NCI-H345 treated with DMSO at 0.1 percent for 48 hours (cell line): Measurements from ENCODE around the gene MICAL2.

Source experiments
- DNase-seq: peaks from one replicate; lab custom pipeline; 2025; ENCODE audit not compliant: unreplicated experiment; lab: John Stamatoyannopoulos, UW

The MICAL2 gene

GRCh38 chr11:12166299-12167060, 56.1 kb downstream of the MICAL2 start:
- no peak for DNase-seq

- no peak for DNase-seq
These were observed 56.9 kb downstream of the MICAL2 start for GRCh38 chr11:12167061-12168000.

GRCh38 chr11:12168114-12168513, 57.7 kb downstream of the MICAL2 start:
- no peak for DNase-seq

GRCh38 chr11:12169822-12170221, 59.4 kb downstream of the MICAL2 start:
- no peak for DNase-seq

- no peak for DNase-seq
These were observed 60.1 kb downstream of the MICAL2 start for GRCh38 chr11:12170501-12170900.

DNA sequence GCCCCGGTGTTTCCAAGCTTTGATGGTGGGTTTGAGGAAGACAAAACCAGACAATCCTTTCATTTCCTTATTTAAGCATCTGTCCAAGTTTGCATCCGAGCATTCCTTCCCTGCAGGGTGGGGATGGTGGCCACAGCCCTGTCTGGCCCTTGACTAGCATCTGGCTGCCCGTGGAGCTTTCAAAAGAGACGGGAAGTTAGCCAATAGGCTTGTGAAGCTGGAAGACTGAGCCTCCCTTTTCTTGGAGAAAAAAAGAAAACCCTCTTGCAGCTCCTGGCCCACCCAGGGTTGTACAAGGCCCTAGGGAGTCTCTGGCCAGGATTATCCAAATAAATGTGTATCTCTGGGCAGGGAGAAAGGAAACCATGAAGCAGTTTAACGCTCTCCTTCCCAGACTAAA, 60.6 kb downstream of the MICAL2 start:
- no peak for DNase-seq

- no peak for DNase-seq
These were observed 61.5 kb downstream of the MICAL2 start for GRCh38 chr11:12171921-12172320.

- no peak for DNase-seq
These were observed 62.2 kb downstream of the MICAL2 start for GRCh38 chr11:12172493-12173013.

DNA sequence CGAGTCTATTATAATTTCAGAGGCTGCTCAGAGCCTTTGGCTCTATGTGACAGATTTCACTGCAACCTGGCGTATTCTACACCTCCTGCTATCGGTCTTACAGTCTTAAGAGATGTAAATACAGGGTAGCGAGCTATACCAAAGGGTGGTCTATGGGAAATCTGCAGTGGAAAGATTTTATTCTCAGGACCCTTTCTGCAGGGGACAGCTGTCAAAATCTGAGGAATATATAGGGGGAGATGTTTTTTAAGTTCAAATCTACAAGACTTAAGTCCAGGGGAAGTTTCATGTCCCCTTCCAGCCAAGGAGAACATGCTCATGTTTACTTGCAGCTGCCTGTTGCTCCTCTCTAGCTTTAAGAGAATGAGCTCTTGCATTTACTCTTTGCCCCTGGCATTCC, 62.7 kb downstream of the MICAL2 start:
- DNase-seq = no peak

GRCh38 chr11:12174128-12174476, 63.7 kb downstream of the MICAL2 start:
- DNase-seq = no peak

GRCh38 chr11:12174477-12175143, 64.2 kb downstream of the MICAL2 start:
- no peak for DNase-seq

GRCh38 chr11:12175694-12176241, 65.4 kb downstream of the MICAL2 start:
- DNase-seq = no peak

- DNase-seq = no peak
These were observed 66.0 kb downstream of the MICAL2 start for GRCh38 chr11:12176410-12176809.

- DNase-seq = no peak
These were observed 67.4 kb downstream of the MICAL2 start for GRCh38 chr11:12177739-12178338.

DNA sequence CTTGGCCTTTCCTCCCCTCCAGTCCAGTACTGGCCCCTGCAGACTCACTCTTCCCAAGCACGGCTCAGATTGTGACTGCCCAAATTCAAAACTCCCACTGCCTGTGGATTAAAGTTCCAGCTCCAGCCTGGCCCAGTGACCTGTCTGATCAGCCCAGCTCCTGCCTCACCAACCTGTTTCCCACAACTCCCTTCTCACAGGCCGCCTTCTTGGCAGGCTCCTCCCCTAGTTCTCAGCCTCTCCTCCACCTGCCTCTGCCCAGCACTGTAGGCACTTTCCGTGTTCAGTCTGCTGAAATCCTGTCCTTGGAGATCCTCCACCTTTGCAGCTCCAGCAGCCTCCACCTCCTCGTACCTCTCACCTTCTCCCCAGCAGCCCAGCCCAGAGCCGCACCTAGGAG, 68.6 kb downstream of the MICAL2 start:
- no peak for DNase-seq

- DNase-seq = peak; percentile 55
These were observed 69.1 kb downstream of the MICAL2 start for GRCh38 chr11:12179531-12179930.

GRCh38 chr11:12180257-12181205, 70.1 kb downstream of the MICAL2 start:
- no peak for DNase-seq

DNA sequence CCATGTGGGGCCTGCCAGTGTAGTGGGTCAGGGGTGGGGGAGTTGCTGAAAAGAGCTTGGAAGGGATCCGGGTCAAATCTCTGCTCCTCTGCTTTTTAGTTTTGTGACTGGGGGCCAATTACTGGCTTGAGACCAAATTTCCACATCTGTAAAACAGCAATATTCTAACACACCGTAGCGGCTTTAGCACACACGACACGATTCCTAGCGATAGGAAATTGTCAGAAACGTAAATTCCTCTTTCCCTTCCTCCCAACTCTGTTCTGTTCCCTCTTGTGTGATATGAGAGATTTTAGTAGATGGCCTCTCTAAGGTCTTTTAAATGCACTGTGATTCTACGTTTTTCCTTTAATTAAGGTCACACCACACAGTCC, 71.9 kb downstream of the MICAL2 start:
- no peak for DNase-seq

DNA sequence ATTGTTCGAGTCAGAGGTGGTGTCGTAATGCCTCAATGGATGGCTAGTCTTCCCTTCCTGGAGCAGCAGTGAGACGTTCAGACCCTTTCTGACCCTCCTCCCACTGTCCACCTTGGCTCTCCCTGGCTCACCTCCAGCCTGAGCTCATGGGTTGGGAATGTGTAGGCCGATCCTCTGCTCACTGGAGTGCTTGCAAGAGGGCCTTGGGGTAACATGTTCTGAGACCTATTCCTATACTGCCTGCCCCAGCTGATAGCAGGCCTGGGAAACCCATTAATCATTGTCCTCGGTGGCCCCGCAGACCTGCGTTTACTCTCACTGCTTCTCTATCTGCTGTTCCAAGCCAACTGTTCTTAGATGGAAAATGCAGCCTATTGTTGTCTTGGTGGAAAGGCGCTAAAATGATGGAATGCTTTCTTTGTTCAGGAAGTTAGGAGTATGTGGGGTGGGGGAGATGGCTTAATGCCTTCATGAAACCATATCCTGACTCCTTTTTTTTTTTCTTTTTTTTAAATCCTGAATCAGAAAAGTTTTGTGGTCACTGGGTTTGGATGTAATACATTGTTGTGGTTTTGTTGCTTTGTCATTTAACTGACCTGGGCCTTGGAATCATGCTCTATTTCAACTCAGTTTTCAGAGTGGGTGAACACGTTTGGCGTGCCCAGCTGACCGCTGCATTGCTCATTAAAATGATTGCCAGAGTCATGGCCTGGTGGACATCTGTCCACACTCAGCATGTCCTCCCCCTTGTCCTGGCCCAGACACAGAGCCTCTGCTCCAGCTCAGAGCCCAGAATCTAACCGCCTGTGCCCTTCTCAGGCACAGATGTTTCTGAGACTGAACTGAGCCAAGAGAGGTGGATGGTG, 72.5 kb downstream of the MICAL2 start:
- DNase-seq = no peak
